SK-N-SH (cell line): Measurements from ENCODE around the gene SLC38A2. TPM values are rescaled to one million over a fixed set of nuclear protein-coding genes. Genes with fewer than 3 reads are reported as not detected.

ENCODE experiments used
- CTCF ChIA-PET: fragments of 300-600, 350-600 bp; formaldehyde crosslinking; extraction: SDS; loops from one replicate; lab custom pipeline; 2021; lab: Yijun Ruan, JAX
- POLR2A ChIA-PET: fragments of 350-600 bp; sonication (Branson Sonifier 250); formaldehyde crosslinking; extraction: SDS; loops from one replicate; lab custom pipeline; 2020; ENCODE audit warnings: antibody characterized with exemption, inconsistent platforms; lab: Yijun Ruan, JAX
- DNase-seq: peaks from one replicate; pipeline ENCODE4 v3.0.0; 2012
- H2AFZ ChIP-seq: fragments of 200-600 bp; sonication (generic); 2 replicates; pipeline ENCODE4 v1.8.1; 2016; ENCODE audit warnings: antibody characterized with exemption, mild to moderate bottlenecking, low read depth
- H3F3A ChIP-seq: fragments of 200-600 bp; sonication (generic); replicated peaks from 2 replicates; pipeline ENCODE3; 2016; ENCODE audit warnings: antibody characterized with exemption, mild to moderate bottlenecking; ENCODE audit not compliant: insufficient read depth
- H3K27ac ChIP-seq, 2 experiments: fragments of 200-500 bp in 1 of 2; fragments of 200-600 bp in 1 of 2; sonication (Bioruptor generic) in 1 of 2; sonication (generic), shearing (Covaris generic) in 1 of 2; 2 replicates each; pipeline versions ENCODE4 v1.5.1 to v1.6.1; 2014 to 2016; ENCODE audit warnings: low read depth in 2 of 2, inconsistent platforms in 1 of 2, low read length in 1 of 2, mild to moderate bottlenecking in 1 of 2, mixed read lengths in 1 of 2
- H3K27me3 ChIP-seq: fragments of 200-600 bp; sonication (generic), shearing (Covaris generic); 2 replicates; pipeline ENCODE4 v1.6.1; 2016; ENCODE audit warnings: mixed run types; ENCODE audit not compliant: insufficient read depth
- H3K36me3 ChIP-seq, 2 experiments: fragments of 200-500 bp in 1 of 2; fragments of 200-600 bp in 1 of 2; sonication (Bioruptor generic) in 1 of 2; sonication (generic) in 1 of 2; replicated peaks in 1 of 2; 2 replicates each; pipeline versions ENCODE3 to v1.5.1; 2014 to 2016; ENCODE audit warnings: low read length in 1 of 2, mild to moderate bottlenecking in 1 of 2; ENCODE audit not compliant: insufficient read depth in 2 of 2, control insufficient read depth in 1 of 2
- H3K4me1 ChIP-seq, 2 experiments: fragments of 200-500 bp in 1 of 2; fragments of 200-600 bp in 1 of 2; sonication (Bioruptor generic) in 1 of 2; sonication (generic), shearing (Covaris generic) in 1 of 2; 2 replicates each; pipeline versions ENCODE4 v1.5.1 to v1.6.1; 2014 to 2016; ENCODE audit warnings: low read depth in 1 of 2, low read length in 1 of 2, mixed run types in 1 of 2; ENCODE audit not compliant: insufficient read depth in 2 of 2, control insufficient read depth in 1 of 2
- H3K4me2 ChIP-seq: fragments of 200-600 bp; sonication (generic), shearing (Covaris generic); 2 replicates; pipeline ENCODE4 v1.6.1; 2017; ENCODE audit warnings: mixed run types
- H3K4me3 ChIP-seq, 2 experiments: fragments of 200-500 bp in 1 of 2; fragments of 200-600 bp in 1 of 2; sonication (Bioruptor generic) in 1 of 2; sonication (generic), shearing (Covaris generic) in 1 of 2; 2 replicates each; pipeline versions ENCODE4 v1.5.1 to v1.8.1; 2014 to 2016; ENCODE audit warnings: low read depth in 2 of 2, inconsistent platforms in 1 of 2, low read length in 1 of 2, mild to moderate bottlenecking in 1 of 2, mixed read lengths in 1 of 2, moderate library complexity in 1 of 2
- H3K79me2 ChIP-seq: fragments of 200-600 bp; sonication (generic); 2 replicates; pipeline ENCODE4 v1.8.1; 2017; ENCODE audit warnings: mild to moderate bottlenecking; ENCODE audit not compliant: insufficient read depth
- H3K9ac ChIP-seq: fragments of 200-600 bp; sonication (generic); 2 replicates; pipeline ENCODE4 v1.6.1; 2017; ENCODE audit warnings: mixed run types
- H3K9me2 ChIP-seq: fragments of 200-600 bp; sonication (generic); 2 replicates; pipeline ENCODE4 v1.6.1; 2017; ENCODE audit warnings: mixed run types
- H3K9me3 ChIP-seq: fragments of 200-600 bp; sonication (generic); 2 replicates; pipeline ENCODE4 v1.6.1; 2017; ENCODE audit warnings: mixed run types, mild to moderate bottlenecking, moderate library complexity
- H4K20me1 ChIP-seq: fragments of 200-600 bp; sonication (generic); 2 replicates; pipeline ENCODE4 v1.6.1; 2017; ENCODE audit warnings: mild to moderate bottlenecking, mixed run types; ENCODE audit not compliant: insufficient read depth
- CHD2 ChIP-seq: fragments of 150-350 bp; IDR thresholded peaks from 2 replicates; pipeline ENCODE4 v1.6.1; 2018; ENCODE audit warnings: low read length; ENCODE audit not compliant: partially characterized antibody
- ELF1 ChIP-seq: IDR thresholded peaks from 2 replicates; pipeline ENCODE4 v1.4.0; 2012
- EP300 ChIP-seq, 2 experiments: IDR thresholded peaks; 2 replicates each; pipeline versions ENCODE4 v1.4.0 to v1.6.1; 2012; ENCODE audit warnings: borderline replicate concordance in 1 of 2, low read depth in 1 of 2, low read length in 1 of 2
- EZH2phosphoT487 ChIP-seq: fragments of 200-600 bp; sonication (generic); IDR thresholded peaks from 2 replicates; pipeline ENCODE4 v1.6.1; 2017; ENCODE audit warnings: low read depth, mixed run types, mild to moderate bottlenecking, antibody characterized with exemption, moderate library complexity, borderline replicate concordance
- FOSL2 ChIP-seq: IDR thresholded peaks from 2 replicates; pipeline ENCODE4 v1.4.0; 2012; ENCODE audit warnings: low read depth, mild to moderate bottlenecking, moderate library complexity, borderline replicate concordance
- FOXJ3 ChIP-seq: sonication (generic); formaldehyde crosslinking; IDR thresholded peaks from 2 replicates; pipeline ENCODE4 v1.5.1; 2020; ENCODE audit warnings: mild to moderate bottlenecking, missing genetic modification reagents
- FOXM1 ChIP-seq: IDR thresholded peaks from 2 replicates; pipeline ENCODE4 v1.4.0; 2012; ENCODE audit warnings: low read depth, mild to moderate bottlenecking
- GABPA ChIP-seq: IDR thresholded peaks from 2 replicates; pipeline ENCODE4 v1.4.0; 2012; ENCODE audit warnings: low read depth, mild to moderate bottlenecking
- GATA2 ChIP-seq: sonication (generic); formaldehyde crosslinking; IDR thresholded peaks from 2 replicates; pipeline ENCODE4 v1.5.0; 2020; ENCODE audit warnings: mild to moderate bottlenecking, missing genetic modification reagents
- MAX ChIP-seq: IDR thresholded peaks from 2 replicates; pipeline ENCODE4 v1.4.0; 2012; ENCODE audit warnings: low read depth
- MEF2A ChIP-seq: IDR thresholded peaks from 2 replicates; pipeline ENCODE4 v1.4.0; 2012; ENCODE audit warnings: low read depth, borderline replicate concordance
- MXI1 ChIP-seq: IDR thresholded peaks from 2 replicates; pipeline ENCODE4 v1.6.1; 2012; ENCODE audit warnings: mild to moderate bottlenecking, low read depth, low read length, improper control_type of control experiment
- NFIC ChIP-seq: IDR thresholded peaks from 2 replicates; pipeline ENCODE4 v1.4.0; 2012; ENCODE audit warnings: borderline replicate concordance
- PBX3 ChIP-seq: IDR thresholded peaks from 2 replicates; pipeline ENCODE4; 2012
- RCOR1 ChIP-seq: fragments of 150-350 bp; IDR thresholded peaks from 2 replicates; pipeline ENCODE4 v1.6.1; 2017; ENCODE audit warnings: antibody characterized with exemption, low read length
- RFX5 ChIP-seq: IDR thresholded peaks from 2 replicates; pipeline ENCODE4 v1.6.1; 2012; ENCODE audit warnings: mild to moderate bottlenecking, improper control_type of control experiment, low read length
- RXRA ChIP-seq: IDR thresholded peaks from 2 replicates; pipeline ENCODE4 v1.4.0; 2012; ENCODE audit warnings: low read depth, mild to moderate bottlenecking, borderline replicate concordance
- TCF12 ChIP-seq: IDR thresholded peaks from 2 replicates; pipeline ENCODE4 v1.4.0; 2012
- TEAD4 ChIP-seq: IDR thresholded peaks from 2 replicates; pipeline ENCODE4 v1.4.0; 2012; ENCODE audit warnings: mild to moderate bottlenecking, borderline replicate concordance; ENCODE audit not compliant: insufficient read depth
- WGBS: methylation state at CpG from one replicate; pipeline ENCODE4 v1.1.6; 2017; ENCODE audit warnings: low lambda C conversion rate; 5-methylcytosine and 5-hydroxymethylcytosine counted together
- polyA plus RNA-seq, 3 experiments: library from polyadenylated mRNA; depleted of rRNA; stranded (reverse); fragments of >200 nt; gene quantifications; 2 replicates each; pipeline ENCODE4 v1.2.3, GENCODE V29; 2012
- TF ChIP-seq, protein P1 (sequence below): IDR thresholded peaks from 2 replicates; pipeline ENCODE4 v1.6.1; 2012; ENCODE audit warnings: mild to moderate bottlenecking, low read depth, low read length, moderate library complexity
- TF ChIP-seq, protein P2 (sequence below): IDR thresholded peaks from 2 replicates; pipeline ENCODE4 v1.4.0; 2012; ENCODE audit warnings: low read depth, borderline replicate concordance
- TF ChIP-seq, protein P3 (sequence below): fragments of 150-350 bp; IDR thresholded peaks from 2 replicates; pipeline ENCODE4 v1.6.1; 2017; ENCODE audit warnings: antibody characterized with exemption, low read length, low read depth, borderline replicate concordance

SLC38A2 gene
- polyA plus RNA-seq, 1 of the 3 experiments (the other 2 are of a cell fraction), result 135 TPM

GRCh38 chr12:46370792-46371717, 1.5 kb downstream of the SLC38A2 start:
- CTCF ChIA-PET, result interaction anchor here (1.0 to 2.2 kb wide), 3 partner anchors 11 to 290 kb away, joined by 4 to 5 read pairs (median 4); no protein-coding TSS in a partner anchor
- Histone ChIP-seq H3K9me2 (no peaks in the 10 kb centered on the region), H3K36me3 (peaks cover 51% of the 10 kb centered on the region in 2 experiments), H2AFZ (no peak overlapping the region), H3K9me3 (no peaks in the 10 kb centered on the region), H3K4me2 (peak overlapping the region; percentile 86), H3K27ac (peak overlapping the region; percentile 94 to 97), H3K9ac (peak overlapping the region; percentile 100), H3K4me1 (peaks cover 15 to 39% of the 10 kb centered on the region in 2 experiments; a peak in 3 of 4 replicates), H3K79me2 (peaks cover 65% of the 10 kb centered on the region), H3K27me3 (no peaks in the 10 kb centered on the region), H4K20me1 (peaks cover 64% of the 10 kb centered on the region), H3F3A (peaks cover 61% of the 10 kb centered on the region), H3K4me3 (peak overlapping the region; percentile 70 to 82)
- under 1% methylated on average over 38 of the region's 54 CpGs for WGBS
- POLR2A ChIA-PET, result interaction anchor here (1.0 to 1.8 kb wide), 3 partner anchors 11 to 102 kb away, joined by 3 to 9 read pairs (median 4); partner anchors contain the start of gene SLC38A1
- peak; percentile 94 for DNase-seq
- TF ChIP-seq MEF2A (no peak; the same call in 1 of the 2 replicates), RFX5 (no peak), CHD2 (peak; percentile 12), EZH2phosphoT487 (no peak), PBX3 (peak; percentile 47), MAX (peak; percentile 59; the same call in 1 of the 2 replicates), TCF12 (peak; percentile 35; the same call in 1 of the 2 replicates), GATA2 (no peak), FOXM1 (no peak), FOSL2 (peak; percentile 59; the same call in 1 of the 2 replicates), FOXJ3 (CRISPR knock-in tag) (no peak; the same call in 1 of the 2 replicates), GABPA (no peak), RCOR1 (peak; percentile 37; the same call in 1 of the 2 replicates), MXI1 (peak; percentile 37), ELF1 (0 out of 2 replicates have a peak, but pooled peaks have one; percentile 9), EP300 (IDR thresholded peaks at IDR 0.05; ENCODE audit: borderline replicate concordance in 1 of 2, low read depth in 1 of 2, low read length in 1 of 2) (peak in 1 of 2 experiments; percentile 75; a peak in 2 of 4 replicates), TEAD4 (0 out of 2 replicates have a peak, but pooled peaks have one; percentile 7), RXRA (no peak), NFIC (peak; percentile 34; the same call in 1 of the 2 replicates)
- TF ChIP-seq, protein P1, sequence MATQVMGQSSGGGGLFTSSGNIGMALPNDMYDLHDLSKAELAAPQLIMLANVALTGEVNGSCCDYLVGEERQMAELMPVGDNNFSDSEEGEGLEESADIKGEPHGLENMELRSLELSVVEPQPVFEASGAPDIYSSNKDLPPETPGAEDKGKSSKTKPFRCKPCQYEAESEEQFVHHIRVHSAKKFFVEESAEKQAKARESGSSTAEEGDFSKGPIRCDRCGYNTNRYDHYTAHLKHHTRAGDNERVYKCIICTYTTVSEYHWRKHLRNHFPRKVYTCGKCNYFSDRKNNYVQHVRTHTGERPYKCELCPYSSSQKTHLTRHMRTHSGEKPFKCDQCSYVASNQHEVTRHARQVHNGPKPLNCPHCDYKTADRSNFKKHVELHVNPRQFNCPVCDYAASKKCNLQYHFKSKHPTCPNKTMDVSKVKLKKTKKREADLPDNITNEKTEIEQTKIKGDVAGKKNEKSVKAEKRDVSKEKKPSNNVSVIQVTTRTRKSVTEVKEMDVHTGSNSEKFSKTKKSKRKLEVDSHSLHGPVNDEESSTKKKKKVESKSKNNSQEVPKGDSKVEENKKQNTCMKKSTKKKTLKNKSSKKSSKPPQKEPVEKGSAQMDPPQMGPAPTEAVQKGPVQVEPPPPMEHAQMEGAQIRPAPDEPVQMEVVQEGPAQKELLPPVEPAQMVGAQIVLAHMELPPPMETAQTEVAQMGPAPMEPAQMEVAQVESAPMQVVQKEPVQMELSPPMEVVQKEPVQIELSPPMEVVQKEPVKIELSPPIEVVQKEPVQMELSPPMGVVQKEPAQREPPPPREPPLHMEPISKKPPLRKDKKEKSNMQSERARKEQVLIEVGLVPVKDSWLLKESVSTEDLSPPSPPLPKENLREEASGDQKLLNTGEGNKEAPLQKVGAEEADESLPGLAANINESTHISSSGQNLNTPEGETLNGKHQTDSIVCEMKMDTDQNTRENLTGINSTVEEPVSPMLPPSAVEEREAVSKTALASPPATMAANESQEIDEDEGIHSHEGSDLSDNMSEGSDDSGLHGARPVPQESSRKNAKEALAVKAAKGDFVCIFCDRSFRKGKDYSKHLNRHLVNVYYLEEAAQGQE, result no peak; the same call in 1 of the 2 replicates
- TF ChIP-seq, protein P2, sequence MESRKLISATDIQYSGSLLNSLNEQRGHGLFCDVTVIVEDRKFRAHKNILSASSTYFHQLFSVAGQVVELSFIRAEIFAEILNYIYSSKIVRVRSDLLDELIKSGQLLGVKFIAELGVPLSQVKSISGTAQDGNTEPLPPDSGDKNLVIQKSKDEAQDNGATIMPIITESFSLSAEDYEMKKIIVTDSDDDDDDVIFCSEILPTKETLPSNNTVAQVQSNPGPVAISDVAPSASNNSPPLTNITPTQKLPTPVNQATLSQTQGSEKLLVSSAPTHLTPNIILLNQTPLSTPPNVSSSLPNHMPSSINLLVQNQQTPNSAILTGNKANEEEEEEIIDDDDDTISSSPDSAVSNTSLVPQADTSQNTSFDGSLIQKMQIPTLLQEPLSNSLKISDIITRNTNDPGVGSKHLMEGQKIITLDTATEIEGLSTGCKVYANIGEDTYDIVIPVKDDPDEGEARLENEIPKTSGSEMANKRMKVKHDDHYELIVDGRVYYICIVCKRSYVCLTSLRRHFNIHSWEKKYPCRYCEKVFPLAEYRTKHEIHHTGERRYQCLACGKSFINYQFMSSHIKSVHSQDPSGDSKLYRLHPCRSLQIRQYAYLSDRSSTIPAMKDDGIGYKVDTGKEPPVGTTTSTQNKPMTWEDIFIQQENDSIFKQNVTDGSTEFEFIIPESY, result peak; percentile 30; the same call in 1 of the 2 replicates
- TF ChIP-seq, protein P3, sequence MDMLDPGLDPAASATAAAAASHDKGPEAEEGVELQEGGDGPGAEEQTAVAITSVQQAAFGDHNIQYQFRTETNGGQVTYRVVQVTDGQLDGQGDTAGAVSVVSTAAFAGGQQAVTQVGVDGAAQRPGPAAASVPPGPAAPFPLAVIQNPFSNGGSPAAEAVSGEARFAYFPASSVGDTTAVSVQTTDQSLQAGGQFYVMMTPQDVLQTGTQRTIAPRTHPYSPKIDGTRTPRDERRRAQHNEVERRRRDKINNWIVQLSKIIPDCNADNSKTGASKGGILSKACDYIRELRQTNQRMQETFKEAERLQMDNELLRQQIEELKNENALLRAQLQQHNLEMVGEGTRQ, result peak; percentile 78
